HL-60 (cell line): ENCODE measurements around the gene MGAT4B.

ENCODE experiments used
- DNase-seq, 2 experiments: peaks; one replicate each; pipeline ENCODE4 v3.0.0-alpha.2; 2010 to 2020; ENCODE audit warnings: low read depth in 1 of 2, low spot score in 1 of 2
- H3K27ac ChIP-seq: fragments of 250-450 bp; sonication (Bioruptor Pico); replicated peaks from 2 replicates; pipeline ENCODE4 v1.5.1; 2020; ENCODE audit warnings: mild to moderate bottlenecking, moderate library complexity
- H3K27me3 ChIP-seq: fragments of 250-450 bp; sonication (Bioruptor Pico); 2 replicates; pipeline ENCODE4 v1.5.1; 2021; ENCODE audit warnings: mild to moderate bottlenecking, moderate library complexity; ENCODE audit not compliant: insufficient read depth, poor library complexity, severe bottlenecking
- H3K4me3 ChIP-seq: replicated peaks from 2 replicates; pipeline ENCODE4 v1.5.1; 2011; ENCODE audit warnings: mild to moderate bottlenecking, control low read depth, low read length; ENCODE audit not compliant: insufficient read depth
- CTCF ChIP-seq: IDR thresholded peaks from one replicate; pipeline ENCODE4 v1.5.1; 2011; ENCODE audit warnings: low read length, control low read depth, inconsistent platforms; ENCODE audit not compliant: insufficient read depth
- GABPA ChIP-seq: IDR thresholded peaks from 2 replicates; pipeline ENCODE4 v1.6.1; 2012; ENCODE audit warnings: low read depth
- POLR2AphosphoS5 ChIP-seq: IDR thresholded peaks from 2 replicates; pipeline ENCODE4 v1.6.1; 2012; ENCODE audit warnings: low read depth
- REST ChIP-seq: IDR thresholded peaks from 2 replicates; pipeline ENCODE4 v1.6.1; 2012; ENCODE audit warnings: low read depth; ENCODE audit not compliant: insufficient replicate concordance
- SPI1 ChIP-seq: IDR thresholded peaks from 2 replicates; pipeline ENCODE4 v1.6.1; 2012; ENCODE audit warnings: low read depth, mild to moderate bottlenecking, borderline replicate concordance

The MGAT4B gene

GRCh38 chr5:179817470-179817840 lies 10.8 kb upstream of the MGAT4B start:
- no peak overlapping the region for H3K27ac ChIP-seq
- no peak for DNase-seq
- TF ChIP-seq POLR2AphosphoS5 (no peak), CTCF (no peak), REST (no peak), GABPA (no peak), SPI1 (no peak)
- no peaks in the 10 kb centered on the region for H3K27me3 ChIP-seq
- no peak overlapping the region for H3K4me3 ChIP-seq

DNA sequence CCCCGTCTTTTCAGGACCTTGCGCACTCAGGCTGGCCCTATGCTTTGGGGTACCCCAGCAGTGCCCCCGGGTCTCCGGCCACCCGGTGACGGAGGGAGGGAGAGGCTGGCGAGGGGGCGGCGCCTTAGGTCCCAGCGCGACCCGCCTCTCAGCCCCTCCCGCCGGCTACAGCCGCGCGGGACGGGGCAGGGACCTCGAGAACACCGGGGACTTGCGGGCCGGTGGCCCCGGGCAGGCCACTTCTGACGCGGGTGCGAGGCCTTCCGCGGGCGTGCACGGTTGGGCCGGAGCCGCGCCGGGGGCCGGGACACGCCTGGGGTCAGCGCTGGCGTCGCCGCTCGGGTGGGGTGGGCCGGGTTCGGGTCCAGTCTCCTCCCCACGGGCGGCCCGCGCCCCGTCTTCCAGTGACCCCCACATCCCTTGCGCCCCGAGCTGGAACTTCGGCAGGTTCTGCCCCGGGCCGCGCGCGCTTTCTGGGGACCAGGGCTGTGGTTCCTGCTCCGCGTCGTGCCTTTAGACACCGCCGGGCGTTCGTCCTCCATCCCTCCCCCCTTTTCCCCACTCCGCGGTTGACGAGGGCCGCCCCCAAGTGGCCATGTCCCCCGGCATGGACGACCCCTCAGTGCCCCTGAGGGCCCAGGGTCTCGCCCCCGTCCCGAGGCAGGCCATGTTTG lies 10.3 kb upstream of the MGAT4B start:
- Histone ChIP-seq H3K27me3 (no peaks in the 10 kb centered on the region), H3K27ac (no peak overlapping the region), H3K4me3 (no peak overlapping the region)
- TF ChIP-seq SPI1 (no peak), POLR2AphosphoS5 (no peak), GABPA (no peak)
- no peak for DNase-seq

- H3K4me3 ChIP-seq: no peak overlapping the region
- DNase-seq: no peak
- TF ChIP-seq SPI1 (no peak), REST (no peak), GABPA (no peak), CTCF (no peak), POLR2AphosphoS5 (no peak)
- no peak overlapping the region for H3K27ac ChIP-seq
- no peaks in the 10 kb centered on the region for H3K27me3 ChIP-seq
These were observed 9.7 kb upstream of the MGAT4B start for GRCh38 chr5:179816401-179816795.

GRCh38 chr5:179815491-179816249 lies 9.0 kb upstream of the MGAT4B start:
- DNase-seq: no peak
- H3K4me3 ChIP-seq: no peak overlapping the region
- no peaks in the 10 kb centered on the region for H3K27me3 ChIP-seq
- no peak for TF ChIP-seq GABPA
- no peak for TF ChIP-seq REST
- no peak for TF ChIP-seq CTCF
- TF ChIP-seq POLR2AphosphoS5: no peak
- no peak for TF ChIP-seq SPI1
- H3K27ac ChIP-seq: no peak overlapping the region
